Skeletal muscle cell (primary cell): ENCODE results near the gene TFCP2L1.
"Not testable (repeated sequence)": the region's sequence is repeated elsewhere in the genome, so short reads cannot be mapped to it uniquely, and the experiment has no call there.

Source experiments
- DNase-seq: peaks from one replicate; pipeline ENCODE4 v3.0.0-alpha.2; 2010; ENCODE audit warnings: low read depth
- H3K4me3 ChIP-seq: 2 replicates; pipeline ENCODE4 v1.5.1; 2011; ENCODE audit warnings: low read depth, mild to moderate bottlenecking, control low read depth, low read length, moderate library complexity

TFCP2L1 gene

GRCh38 chr2:121232626-121233265, 52.3 kb downstream of the TFCP2L1 start:
- DNase-seq: no peak
- no peak overlapping the region for H3K4me3 ChIP-seq

DNA sequence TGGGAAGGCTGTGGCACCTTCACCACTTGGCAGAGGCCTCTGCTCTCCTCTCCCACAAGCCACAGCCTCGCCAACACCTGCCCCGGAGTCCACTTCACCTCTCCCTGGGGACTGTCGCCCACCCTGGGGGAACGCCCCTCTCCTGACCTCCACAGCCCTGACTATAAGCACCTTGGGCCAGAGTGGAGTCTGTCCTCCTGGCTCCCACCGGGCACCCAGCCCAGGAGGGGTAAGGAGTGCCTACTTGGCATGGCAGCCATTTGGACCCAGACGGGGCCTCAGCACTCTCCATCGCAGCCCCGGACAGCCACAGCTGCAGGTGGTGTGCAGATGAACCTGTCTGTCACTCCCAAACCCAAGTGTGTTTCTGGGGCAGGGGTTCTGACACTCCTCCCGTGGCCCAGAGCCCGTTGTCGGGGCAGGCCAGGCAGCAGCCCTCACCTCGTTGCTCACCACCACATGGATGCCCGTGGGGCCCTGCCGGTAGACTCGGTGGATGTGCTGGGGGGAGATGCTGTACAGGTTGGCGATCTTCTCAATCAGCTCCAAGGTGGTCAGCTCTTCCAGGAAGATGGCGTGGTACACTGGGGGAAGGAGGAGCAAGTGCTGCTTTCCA, 53.5 kb downstream of the TFCP2L1 start:
- DNase-seq: no peak
- no peak overlapping the region for H3K4me3 ChIP-seq

DNA sequence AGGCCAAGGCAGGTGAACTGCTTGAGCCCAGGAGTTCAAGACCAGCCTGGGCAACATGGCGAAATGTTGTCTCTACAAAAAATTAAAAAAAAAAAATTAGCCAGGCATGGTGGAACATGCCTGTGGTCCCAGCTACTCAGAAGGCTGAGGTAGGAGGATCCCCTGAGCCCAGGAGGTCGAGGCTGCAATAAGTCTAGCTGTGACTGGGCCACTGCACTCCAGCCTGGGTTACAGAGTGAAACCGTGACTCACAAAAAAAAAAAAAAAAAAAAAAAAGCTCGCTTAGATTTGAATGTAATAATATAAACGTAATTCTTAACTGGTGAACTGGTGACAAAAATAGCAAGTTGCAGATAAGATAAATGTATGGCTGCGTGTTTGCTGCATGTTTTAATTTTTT, 56.5 kb downstream of the TFCP2L1 start:
- no peak overlapping the region for H3K4me3 ChIP-seq
- DNase-seq: no peak

DNA sequence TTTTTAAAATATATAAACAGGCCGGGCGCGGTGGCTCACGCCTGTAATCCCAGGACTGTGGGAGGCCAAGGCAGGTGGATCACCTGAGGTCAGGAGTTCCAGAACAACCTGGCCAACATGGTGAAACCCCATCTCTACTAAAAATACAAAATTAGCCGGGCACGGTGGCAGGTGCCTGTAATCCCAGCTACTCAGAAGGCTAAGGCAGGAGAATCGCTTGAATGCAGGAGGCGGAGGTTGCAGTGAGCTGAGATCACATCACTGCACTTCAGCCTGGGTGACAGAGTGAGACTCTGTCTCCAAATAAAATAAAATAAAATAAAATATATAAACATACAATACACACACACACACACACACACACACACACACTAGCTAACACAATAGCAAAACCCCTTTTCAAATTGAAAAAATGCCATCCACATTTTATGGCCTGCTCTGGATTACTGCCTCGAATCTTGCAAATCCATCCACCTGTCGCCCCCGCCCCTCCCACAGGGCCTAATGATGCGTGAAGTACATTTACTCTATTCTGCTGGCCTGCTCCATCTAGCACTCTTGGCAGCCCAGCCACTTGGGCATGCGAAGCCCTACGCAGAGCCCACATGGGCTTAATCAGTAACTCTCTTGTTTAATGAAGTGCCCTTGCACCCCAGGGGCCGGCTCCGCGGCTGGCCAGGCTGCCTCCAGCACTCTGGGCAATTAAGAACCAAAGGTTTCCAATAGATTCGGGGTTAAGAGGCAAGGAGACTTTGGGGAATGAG, 57.4 kb downstream of the TFCP2L1 start:
- not testable (repeated sequence) for DNase-seq, H3K4me3 ChIP-seq

DNA sequence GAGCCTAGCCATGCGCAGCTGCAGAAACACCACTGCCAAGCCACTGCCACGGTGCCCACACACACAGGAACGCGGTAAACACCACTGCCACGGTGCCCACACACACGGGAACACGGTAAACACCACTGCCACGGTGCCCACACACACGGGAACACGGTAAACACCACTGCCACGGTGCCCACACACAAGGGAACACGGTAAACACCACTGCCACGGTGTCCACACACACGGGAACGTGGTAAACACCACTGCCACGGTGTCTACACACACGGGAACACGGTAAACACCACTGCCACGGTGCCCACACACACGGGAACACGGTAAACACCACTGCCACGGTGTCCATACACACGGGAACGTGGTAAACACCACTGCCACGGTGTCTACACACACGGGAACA, 59.3 kb downstream of the TFCP2L1 start:
- not testable (repeated sequence) for H3K4me3 ChIP-seq, DNase-seq

DNA sequence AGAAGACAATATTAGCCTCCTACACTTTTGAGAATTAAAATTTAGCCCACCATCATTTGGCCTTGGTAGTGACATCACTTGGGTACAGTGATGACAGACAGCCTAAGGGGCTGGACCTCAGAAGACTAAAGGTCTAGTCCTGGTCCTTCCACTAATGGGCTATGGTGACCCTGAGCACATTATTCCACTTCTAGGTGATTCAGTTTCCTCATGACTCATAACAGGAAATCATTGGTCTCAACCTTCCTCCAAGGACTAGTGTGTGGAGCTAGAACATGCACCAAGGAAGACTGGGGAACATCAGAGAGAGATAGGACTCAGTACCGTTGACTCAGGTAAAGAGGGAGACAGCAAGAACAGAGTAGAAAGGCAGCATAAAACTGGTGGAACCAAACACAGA, 64.0 kb downstream of the TFCP2L1 start:
- no peak overlapping the region for H3K4me3 ChIP-seq
- no peak for DNase-seq

DNA sequence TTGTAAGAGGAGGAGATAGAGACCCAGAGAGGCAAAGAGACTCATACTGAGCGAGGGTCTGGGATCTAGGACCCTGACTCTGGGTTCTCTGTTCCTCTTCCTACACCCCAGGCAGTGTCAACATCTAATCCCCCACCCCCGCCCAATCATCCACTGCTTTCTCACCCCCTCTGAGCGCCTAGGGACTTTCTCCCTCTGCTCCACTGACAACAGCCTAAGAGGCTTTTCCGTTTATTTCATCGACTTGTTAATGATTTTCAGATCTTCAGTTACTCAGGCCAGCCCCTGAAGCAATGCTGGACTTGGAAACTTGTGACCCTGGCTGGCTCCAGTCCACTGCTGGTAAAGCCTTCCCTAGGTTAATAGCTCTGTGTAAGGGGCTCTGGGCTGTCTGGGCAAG, 65.1 kb downstream of the TFCP2L1 start:
- no peak for DNase-seq
- H3K4me3 ChIP-seq: no peak overlapping the region

DNA sequence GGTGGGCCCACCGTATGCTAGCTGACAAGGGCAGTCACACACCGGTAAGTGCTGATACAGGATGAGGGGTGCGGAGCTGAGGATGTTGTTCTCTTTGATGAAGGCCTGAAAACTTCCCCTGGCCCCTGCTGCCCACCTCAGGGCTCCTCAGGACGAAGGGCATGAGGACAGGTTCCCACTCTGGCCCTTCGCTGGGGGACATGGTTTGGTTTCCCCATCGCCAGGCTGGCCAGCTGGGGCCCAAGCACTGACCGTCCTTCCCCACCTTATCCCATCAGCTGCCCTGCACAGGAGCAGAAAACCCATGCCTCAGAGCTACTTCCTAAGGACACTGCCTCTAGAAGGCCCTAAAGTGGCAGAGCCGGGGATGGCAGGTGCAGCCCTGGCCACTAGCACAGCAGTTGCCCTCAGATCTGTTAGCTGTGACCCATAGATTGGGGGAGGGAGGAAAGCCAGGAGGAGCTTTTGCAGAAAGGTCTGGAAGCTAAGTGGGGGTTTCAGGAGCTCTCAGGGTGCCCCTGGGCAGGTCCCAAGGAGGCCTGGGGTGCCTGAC, 66.5 kb downstream of the TFCP2L1 start:
- no peak overlapping the region for H3K4me3 ChIP-seq
- no peak for DNase-seq

DNA sequence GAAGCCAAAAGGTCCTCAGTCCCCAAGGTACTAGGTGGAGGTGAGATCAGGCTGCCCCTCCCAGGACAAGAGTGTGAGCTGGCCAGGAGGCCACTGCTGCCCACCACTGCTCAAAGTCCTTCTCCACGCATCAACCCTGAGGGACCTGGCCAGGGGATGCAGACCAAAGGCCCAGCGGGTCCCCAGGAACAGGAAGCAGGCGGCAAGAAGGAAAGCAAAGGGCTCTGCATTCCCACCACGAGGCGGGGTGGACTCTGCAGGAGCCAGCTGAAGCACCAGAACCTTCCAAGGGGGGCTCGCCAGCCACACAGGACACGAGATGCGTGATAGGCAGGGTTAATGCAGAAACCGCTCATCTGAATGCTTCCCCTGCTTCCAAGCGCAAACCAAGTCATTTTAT, 67.4 kb downstream of the TFCP2L1 start:
- no peak for DNase-seq
- no peak overlapping the region for H3K4me3 ChIP-seq

GRCh38 chr2:121214296-121214695, 70.7 kb downstream of the TFCP2L1 start:
- no peak for DNase-seq
- H3K4me3 ChIP-seq: no peak overlapping the region

- no peak overlapping the region for H3K4me3 ChIP-seq
- no peak for DNase-seq
These were observed 71.6 kb downstream of the TFCP2L1 start for GRCh38 chr2:121213386-121213785.

GRCh38 chr2:121212661-121213325, 72.2 kb downstream of the TFCP2L1 start:
- DNase-seq: no peak
- H3K4me3 ChIP-seq: no peak overlapping the region

DNA sequence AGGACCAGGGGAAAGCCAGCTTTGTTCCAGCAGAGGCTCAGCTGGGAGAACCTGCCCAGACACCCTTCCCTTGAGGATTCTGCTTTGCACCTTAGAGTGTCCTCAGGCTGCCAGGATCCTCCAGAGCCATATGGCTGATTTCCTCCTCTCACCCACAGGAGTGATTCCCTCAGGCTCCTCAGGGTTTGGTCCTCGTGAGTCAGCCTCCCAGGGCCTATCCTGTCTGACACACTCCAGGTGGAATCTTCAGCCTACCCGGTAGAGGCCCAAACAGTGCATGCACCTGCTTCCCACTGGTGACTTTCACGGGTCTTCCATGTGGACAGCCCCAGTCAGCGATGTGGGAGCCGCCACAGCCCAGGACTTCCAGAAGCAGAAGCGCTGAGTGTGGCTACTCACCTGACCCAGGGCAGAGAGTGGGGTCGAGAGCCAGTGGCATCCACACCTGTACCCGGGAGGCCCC, 73.3 kb downstream of the TFCP2L1 start:
- H3K4me3 ChIP-seq: no peak overlapping the region
- DNase-seq: no peak

GRCh38 chr2:121211251-121211650, 73.8 kb downstream of the TFCP2L1 start:
- DNase-seq: no peak
- no peak overlapping the region for H3K4me3 ChIP-seq

DNA sequence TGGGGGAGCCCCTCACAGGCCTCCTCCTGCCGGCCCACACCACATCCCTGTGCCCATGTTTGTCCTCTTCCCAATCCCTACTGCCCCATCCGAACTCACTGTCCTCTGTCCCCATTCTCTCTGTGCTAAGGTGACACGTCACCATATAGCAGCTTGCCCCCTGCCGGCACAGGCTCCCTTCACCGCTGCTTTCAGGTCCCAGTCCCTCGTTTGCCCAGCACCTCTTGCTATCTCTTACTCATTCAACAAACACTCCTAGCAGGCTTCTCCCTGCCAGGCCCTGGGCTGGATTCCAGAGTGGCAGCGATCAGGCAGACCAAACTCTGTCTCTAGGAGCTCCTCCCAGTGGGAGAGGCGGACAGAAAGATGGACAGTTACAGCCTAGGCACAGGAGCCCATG, 74.3 kb downstream of the TFCP2L1 start:
- DNase-seq: no peak
- H3K4me3 ChIP-seq: no peak overlapping the region

DNA sequence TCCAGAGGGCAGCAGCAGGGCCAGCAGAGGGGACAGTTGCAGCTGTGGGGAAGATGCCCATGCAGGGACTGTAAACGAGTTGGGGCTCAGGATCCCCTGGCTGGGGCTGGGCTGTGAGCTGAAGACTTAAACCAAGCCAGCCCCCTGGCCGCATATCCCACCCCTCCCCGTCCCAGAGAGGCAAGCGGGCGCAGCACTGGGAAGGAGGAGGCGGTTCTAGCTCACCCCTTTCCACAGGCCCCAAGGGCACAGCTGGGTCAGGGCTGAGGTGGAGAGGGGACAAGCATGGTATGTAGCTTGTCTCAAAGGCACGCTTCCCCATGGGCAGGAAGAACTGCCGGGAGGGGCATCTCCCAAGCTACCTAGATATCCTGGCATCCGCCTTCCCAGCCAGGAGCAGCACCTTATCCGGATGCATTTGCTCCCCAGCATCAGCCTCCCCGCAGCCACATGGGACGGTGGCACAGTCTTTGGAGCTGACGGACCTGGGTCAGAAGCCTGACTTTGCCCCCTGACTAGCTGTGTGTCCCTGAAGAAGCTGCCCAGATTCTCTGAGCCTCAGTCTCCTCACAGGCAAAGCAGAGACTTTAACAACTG, 75.9 kb downstream of the TFCP2L1 start:
- H3K4me3 ChIP-seq: no peak overlapping the region
- no peak for DNase-seq

- DNase-seq: no peak
- H3K4me3 ChIP-seq: no peak overlapping the region
These were observed 77.5 kb downstream of the TFCP2L1 start for GRCh38 chr2:121207494-121207893.

DNA sequence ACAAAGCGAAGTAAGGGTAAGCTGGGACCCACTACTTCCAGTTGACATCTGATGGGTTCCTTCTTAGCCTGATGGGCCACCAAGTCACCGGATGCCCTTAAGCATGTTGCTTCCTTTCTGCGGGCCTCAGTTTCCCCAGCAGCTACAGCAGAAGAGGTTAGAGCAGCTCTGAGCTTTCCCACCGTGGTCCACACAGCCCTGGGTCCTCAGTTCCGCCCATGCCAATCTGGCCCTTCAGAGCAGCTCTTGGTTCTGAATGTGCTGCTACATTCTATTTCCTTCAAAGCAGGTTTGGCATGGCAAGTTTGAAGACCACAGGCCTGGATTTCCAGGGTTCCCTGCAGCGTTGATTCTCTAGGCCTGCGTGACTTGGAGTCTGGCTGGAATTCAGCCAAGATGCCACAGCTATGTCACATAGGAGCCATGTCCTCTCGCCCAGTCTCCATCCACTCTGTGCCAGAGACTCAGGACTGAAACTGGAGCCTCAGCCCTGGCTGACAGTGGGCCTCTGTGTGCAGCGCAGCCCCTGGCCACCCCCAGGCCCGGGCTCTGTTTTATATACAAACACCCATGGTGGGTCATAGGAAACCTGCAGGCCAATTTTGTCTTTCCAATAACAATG, 79.6 kb downstream of the TFCP2L1 start:
- DNase-seq: no peak
- no peak overlapping the region for H3K4me3 ChIP-seq

DNA sequence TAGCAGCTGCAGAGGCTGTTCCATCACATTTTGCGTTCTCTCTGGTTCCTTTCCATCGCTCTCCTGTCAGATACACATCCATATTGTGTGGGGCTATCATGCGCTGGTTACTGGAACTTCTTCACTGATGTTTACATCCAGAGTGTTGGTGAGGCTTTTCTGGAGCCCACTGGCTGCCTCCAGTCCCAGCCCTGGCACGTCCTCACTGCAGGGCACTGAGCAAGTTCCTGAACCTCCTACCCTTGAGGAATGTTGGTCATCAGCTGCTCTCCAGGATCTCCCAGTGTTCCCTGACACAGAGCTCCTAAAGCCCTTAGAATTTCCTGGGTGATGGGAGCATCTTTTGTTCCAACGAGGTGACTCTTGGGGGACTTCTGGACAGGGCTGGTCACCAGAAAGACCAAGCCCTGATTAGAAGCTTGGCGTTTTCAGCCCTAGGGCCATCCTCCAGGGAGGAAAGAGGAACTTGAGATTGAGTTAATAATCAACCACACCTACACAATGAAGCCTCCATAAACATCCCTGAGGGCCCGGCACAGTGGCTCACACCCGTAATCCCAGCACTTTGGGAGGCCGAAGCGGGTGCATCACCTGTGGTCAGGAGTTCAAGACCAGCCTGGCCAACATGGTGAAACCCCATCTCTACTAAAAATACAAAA, 81.3 kb downstream of the TFCP2L1 start:
- DNase-seq: no peak
- H3K4me3 ChIP-seq: no peak overlapping the region
